ENCODE results near the gene NDRG3. TPM values are rescaled to one million over a fixed set of nuclear protein-coding genes. Genes with fewer than 3 reads are reported as not detected.

Gene NDRG3
- total and polyA plus RNA-seq, 10 of the 15 experiments (the other 5 are each of a cell fraction or from before 2014, with no cell fraction given): 11.2 to 29.7 (median 14.9) TPM

DNA sequence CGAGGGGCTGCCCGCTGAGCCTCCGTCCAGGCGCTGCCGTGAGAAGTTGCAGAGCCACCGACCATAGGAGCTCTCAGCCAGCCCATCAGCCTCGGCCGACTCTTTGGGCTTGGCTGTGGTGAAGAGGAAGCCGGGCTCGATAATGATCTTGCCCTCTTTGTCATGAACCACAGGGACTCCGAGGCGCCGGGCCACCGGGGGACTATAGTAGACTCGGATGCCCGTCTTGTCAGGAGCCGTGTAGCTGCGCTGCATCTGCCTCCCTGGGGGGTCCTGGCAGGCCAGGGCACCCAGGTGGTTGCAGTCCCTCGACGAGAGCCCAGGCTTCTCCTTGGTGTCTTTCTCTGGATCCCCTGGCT is 48.2 kb upstream of the NDRG3 start:
- Histone ChIP-seq H3K9ac (ENCODE audit: control insufficient read depth, insufficient read depth, low read length) (no peak overlapping the region), H2AFZ (ENCODE audit: control insufficient read depth, low read depth, low read length) (no peak overlapping the region), H3K36me3 (ENCODE audit: control insufficient read depth in 2 of 2, insufficient read depth in 2 of 2, low read length in 1 of 2) (peaks cover 0 to 17% of the 10 kb centered on the region in 2 experiments; a peak in 3 of 4 replicates), H3K27me3 (replicated peaks in 1 of 2; ENCODE audit: control insufficient read depth in 2 of 2, insufficient read depth in 2 of 2, low read length in 1 of 2) (no peaks in the 10 kb centered on the region), H3K4me3 (no peak overlapping the region), H4K20me1 (ENCODE audit: control insufficient read depth, insufficient read depth) (no peaks in the 10 kb centered on the region), H3K79me2 (ENCODE audit: control insufficient read depth, insufficient read depth, low read length) (no peaks in the 10 kb centered on the region), H3K4me1 (ENCODE audit: control insufficient read depth, insufficient read depth, low read length) (peaks cover 7% of the 10 kb centered on the region; the same call in 1 of the 2 replicates), H3K4me2 (ENCODE audit: control insufficient read depth, insufficient read depth) (no peak overlapping the region), H3K9me3 (replicated peaks; ENCODE audit: control insufficient read depth, insufficient read depth, low read length) (no peaks in the 10 kb centered on the region), H3K27ac (ENCODE audit: control insufficient read depth, insufficient read depth) (no peak overlapping the region)
- BruUV-seq (replicated peaks): no TSS peak
- no peak for FAIRE-seq
- ChIA-PET SMC1A (ENCODE audit: uncharacterized antibody, unreplicated experiment) (no interaction called here), CTCF (interaction anchor here (0.7 to 1.5 kb wide), 3 partner anchors 15 to 128 kb away, joined by 3 to 4 read pairs (median 4); no protein-coding TSS in a partner anchor), POLR2A (no interaction called here), RAD21 (ENCODE audit: unreplicated experiment) (no interaction called here)
- in situ Hi-C loops (cut with MboI) (no loop called here), intact Hi-C loops (cut with micrococcal nuclease; ENCODE audit: unreplicated experiment) (no loop called here)
- TF ChIP-seq ESRRA (IDR thresholded peaks at IDR 0.05; ENCODE audit: low read length) (no peak), RB1 (IDR thresholded peaks at IDR 0.05; ENCODE audit: borderline replicate concordance) (no peak), BCL11A (IDR thresholded peaks at IDR 0.05; ENCODE audit: low read depth, low read length) (no peak), SUPT20H (IDR thresholded peaks at IDR 0.05; ENCODE audit: borderline replicate concordance, control insufficient read depth, low read depth, low read length) (no peak)
- ATAC-seq: no peak
- 94% methylated on average over 20 of the region's 20 CpGs for WGBS (ENCODE audit: insufficient coverage, insufficient replicate concordance, low lambda C conversion rate, missing lambda C conversion rate)
- DNase-seq (ENCODE audit: low read depth, low spot score): no peak

DNA sequence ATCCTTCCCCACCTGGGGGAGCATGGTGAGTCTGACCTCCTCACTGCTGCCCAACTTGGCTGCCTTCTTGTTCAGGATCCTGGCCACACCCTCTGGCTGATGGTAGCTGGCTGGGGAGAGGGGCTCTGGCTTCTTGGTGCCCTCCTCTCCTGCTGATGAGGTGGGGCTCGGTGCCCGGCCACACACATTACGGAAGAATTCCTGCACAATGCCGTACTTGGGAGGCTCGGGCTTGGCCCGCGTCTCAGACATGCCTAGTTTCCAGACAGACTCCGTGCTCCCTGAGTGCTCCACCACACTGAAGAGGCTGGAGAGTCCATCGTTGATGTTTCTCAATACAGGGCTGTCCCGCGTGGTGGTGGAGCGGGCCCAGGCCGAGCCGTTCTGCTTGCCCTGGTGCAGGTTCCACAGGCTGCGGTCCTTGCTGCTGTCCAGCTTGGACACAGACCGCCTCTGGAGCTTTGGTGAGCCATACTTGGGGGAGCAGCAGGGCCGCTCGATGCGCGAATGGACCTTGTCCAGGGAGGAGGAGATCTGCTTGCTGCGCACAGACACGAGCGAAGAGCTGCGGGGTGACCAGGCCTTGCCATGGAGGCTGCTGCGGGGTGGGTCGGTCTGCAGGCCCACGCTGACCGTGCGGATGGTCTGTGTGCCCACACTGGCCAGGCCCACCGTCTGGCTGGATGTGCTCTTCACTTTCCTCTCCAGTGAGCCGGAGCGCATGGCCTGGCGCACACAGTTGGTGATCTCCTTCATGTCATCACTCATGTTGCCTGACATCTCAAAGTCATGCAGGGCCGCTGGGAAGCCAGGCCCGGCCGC is 47.6 kb upstream of the NDRG3 start:
- POLR2A ChIA-PET: interaction anchor here (0.5 kb wide), 1 partner anchor 91 kb away, joined by 5 read pairs; no protein-coding TSS in a partner anchor
- ATAC-seq (no peak), DNase-seq (ENCODE audit: low read depth, low spot score) (no peak), FAIRE-seq (no peak)
- in situ Hi-C loops (cut with MboI): no loop called here
- WGBS (ENCODE audit: insufficient coverage, insufficient replicate concordance, low lambda C conversion rate, missing lambda C conversion rate): 95% methylated on average over 36 of the region's 36 CpGs
- Histone ChIP-seq H2AFZ (ENCODE audit: control insufficient read depth, low read depth, low read length) (no peak overlapping the region), H3K9ac (ENCODE audit: control insufficient read depth, insufficient read depth, low read length) (no peak overlapping the region), H3K4me2 (ENCODE audit: control insufficient read depth, insufficient read depth) (no peak overlapping the region), H3K27me3 (replicated peaks in 1 of 2; ENCODE audit: control insufficient read depth in 2 of 2, insufficient read depth in 2 of 2, low read length in 1 of 2) (no peaks in the 10 kb centered on the region), H3K36me3 (ENCODE audit: control insufficient read depth in 2 of 2, insufficient read depth in 2 of 2, low read length in 1 of 2) (peaks cover 0 to 17% of the 10 kb centered on the region in 2 experiments; a peak in 3 of 4 replicates), H3K4me1 (ENCODE audit: control insufficient read depth, insufficient read depth, low read length) (peaks cover 7% of the 10 kb centered on the region; the same call in 1 of the 2 replicates), H3K79me2 (ENCODE audit: control insufficient read depth, insufficient read depth, low read length) (no peaks in the 10 kb centered on the region), H4K20me1 (ENCODE audit: control insufficient read depth, insufficient read depth) (no peaks in the 10 kb centered on the region), H3K9me3 (replicated peaks; ENCODE audit: control insufficient read depth, insufficient read depth, low read length) (no peaks in the 10 kb centered on the region), H3K27ac (ENCODE audit: control insufficient read depth, insufficient read depth) (no peak overlapping the region), H3K4me3 (no peak overlapping the region)
- no TSS peak for BruUV-seq (replicated peaks)
- intact Hi-C loops (cut with micrococcal nuclease; ENCODE audit: unreplicated experiment): no loop called here
- CTCF ChIA-PET: interaction anchor here (1.0 to 2.0 kb wide), 3 partner anchors 15 to 42 kb away, joined by 4 to 9 read pairs (median 5); no protein-coding TSS in a partner anchor
- RAD21 ChIA-PET (ENCODE audit: unreplicated experiment): interaction anchor here (1.4 to 2.1 kb wide), 2 partner anchors 42 to 70 kb away, joined by 5 to 6 read pairs; a partner anchor contains a TSS
- SMC1A ChIA-PET (ENCODE audit: uncharacterized antibody, unreplicated experiment): interaction anchor here (0.8 to 2.2 kb wide), 2 partner anchors 20 to 90 kb away, joined by 3 to 7 read pairs; partner anchors contain the start of gene DSN1
- TF ChIP-seq, protein P1, sequence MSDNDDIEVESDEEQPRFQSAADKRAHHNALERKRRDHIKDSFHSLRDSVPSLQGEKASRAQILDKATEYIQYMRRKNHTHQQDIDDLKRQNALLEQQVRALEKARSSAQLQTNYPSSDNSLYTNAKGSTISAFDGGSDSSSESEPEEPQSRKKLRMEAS (IDR thresholded peaks at IDR 0.05; ENCODE audit: low read depth, low read length): no peak
- TF ChIP-seq, protein P2, sequence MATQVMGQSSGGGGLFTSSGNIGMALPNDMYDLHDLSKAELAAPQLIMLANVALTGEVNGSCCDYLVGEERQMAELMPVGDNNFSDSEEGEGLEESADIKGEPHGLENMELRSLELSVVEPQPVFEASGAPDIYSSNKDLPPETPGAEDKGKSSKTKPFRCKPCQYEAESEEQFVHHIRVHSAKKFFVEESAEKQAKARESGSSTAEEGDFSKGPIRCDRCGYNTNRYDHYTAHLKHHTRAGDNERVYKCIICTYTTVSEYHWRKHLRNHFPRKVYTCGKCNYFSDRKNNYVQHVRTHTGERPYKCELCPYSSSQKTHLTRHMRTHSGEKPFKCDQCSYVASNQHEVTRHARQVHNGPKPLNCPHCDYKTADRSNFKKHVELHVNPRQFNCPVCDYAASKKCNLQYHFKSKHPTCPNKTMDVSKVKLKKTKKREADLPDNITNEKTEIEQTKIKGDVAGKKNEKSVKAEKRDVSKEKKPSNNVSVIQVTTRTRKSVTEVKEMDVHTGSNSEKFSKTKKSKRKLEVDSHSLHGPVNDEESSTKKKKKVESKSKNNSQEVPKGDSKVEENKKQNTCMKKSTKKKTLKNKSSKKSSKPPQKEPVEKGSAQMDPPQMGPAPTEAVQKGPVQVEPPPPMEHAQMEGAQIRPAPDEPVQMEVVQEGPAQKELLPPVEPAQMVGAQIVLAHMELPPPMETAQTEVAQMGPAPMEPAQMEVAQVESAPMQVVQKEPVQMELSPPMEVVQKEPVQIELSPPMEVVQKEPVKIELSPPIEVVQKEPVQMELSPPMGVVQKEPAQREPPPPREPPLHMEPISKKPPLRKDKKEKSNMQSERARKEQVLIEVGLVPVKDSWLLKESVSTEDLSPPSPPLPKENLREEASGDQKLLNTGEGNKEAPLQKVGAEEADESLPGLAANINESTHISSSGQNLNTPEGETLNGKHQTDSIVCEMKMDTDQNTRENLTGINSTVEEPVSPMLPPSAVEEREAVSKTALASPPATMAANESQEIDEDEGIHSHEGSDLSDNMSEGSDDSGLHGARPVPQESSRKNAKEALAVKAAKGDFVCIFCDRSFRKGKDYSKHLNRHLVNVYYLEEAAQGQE (IDR thresholded peaks at IDR 0.05; ENCODE audit: low read depth, low read length): no peak
- no peak for TF ChIP-seq SMAD1 (IDR thresholded peaks at IDR 0.05; ENCODE audit: low read depth, partially characterized antibody)
- TF ChIP-seq, protein P3, sequence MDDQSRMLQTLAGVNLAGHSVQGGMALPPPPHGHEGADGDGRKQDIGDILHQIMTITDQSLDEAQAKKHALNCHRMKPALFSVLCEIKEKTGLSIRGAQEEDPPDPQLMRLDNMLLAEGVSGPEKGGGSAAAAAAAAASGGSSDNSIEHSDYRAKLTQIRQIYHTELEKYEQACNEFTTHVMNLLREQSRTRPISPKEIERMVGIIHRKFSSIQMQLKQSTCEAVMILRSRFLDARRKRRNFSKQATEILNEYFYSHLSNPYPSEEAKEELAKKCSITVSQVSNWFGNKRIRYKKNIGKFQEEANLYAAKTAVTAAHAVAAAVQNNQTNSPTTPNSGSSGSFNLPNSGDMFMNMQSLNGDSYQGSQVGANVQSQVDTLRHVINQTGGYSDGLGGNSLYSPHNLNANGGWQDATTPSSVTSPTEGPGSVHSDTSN (IDR thresholded peaks at IDR 0.05; ENCODE audit: insufficient replicate concordance, low read depth, low read length): no peak
